Left cardiac atrium (tissue), 4 donors: ENCODE data around the gene FBN1. TPM values are rescaled to one million over a fixed set of nuclear protein-coding genes. Genes with fewer than 3 reads are reported as not detected.

Experiments used
- ATAC-seq, 2 donors: fragments of 200-7000 bp; cut with Tn5 transposase; one replicate each; pipeline ENCODE4 v1.9.1; 2020; ENCODE audit warnings: mild to moderate bottlenecking in 2 of 2, moderate library complexity in 2 of 2
- DNase-seq: peaks from one replicate; pipeline ENCODE4 v3.0.0-alpha.2; 2020
- intact Hi-C, 2 donors: fragments of 100-400 bp; cut with DNase I; formaldehyde crosslinking; loops; one replicate each; pipeline versions ENCODE4 v1.14.1 to v1.15.1; 2022 to 2023
- total RNA-seq, 2 donors: library from RNA; stranded (reverse); fragmentation: NEBNext Ultra II Directional; extraction: Animal tissue kit (Norgen Biotek cat#: 25700); gene quantifications; one replicate each; pipeline ENCODE4 v1.2.1, GENCODE V29; 2021
- donor health status: DM: no; HTN: yes; CAD: no.
- donor health status: DM: no; HTN: yes; CAD: no; lungs with severe emphysema.
- donor health status: DM: yes; HTN: yes; CAD: no.
- donor health status: Dilated cardiomyopathy.

The FBN1 gene
- total RNA-seq, 2 donors from 2014 or later = 105 to 110 TPM

- DNase-seq = no peak
- ATAC-seq = no peak
- intact Hi-C loops = no loop called here
Measured at GRCh38 chr15:48630245-48630644, 15.3 kb downstream of the FBN1 start.

GRCh38 chr15:48628832-48629231, 16.7 kb downstream of the FBN1 start:
- ATAC-seq (no peak), DNase-seq (no peak)
- intact Hi-C loops = loop anchor here in 1 of 2 donors (5.0 kb wide), 1 partner anchor 77 kb away; no protein-coding TSS in a partner anchor

- intact Hi-C loops = loop anchor here in 1 of 2 donors (5.0 kb wide), 1 partner anchor 75 kb away; no protein-coding TSS in a partner anchor
- ATAC-seq (peak; percentile 39 to 72), DNase-seq (peak; percentile 34)
Measured at GRCh38 chr15:48627260-48627940, 18.1 kb downstream of the FBN1 start.

- intact Hi-C loops = loop anchor here in 1 of 2 donors (5.0 kb wide), 1 partner anchor 73 kb away; no protein-coding TSS in a partner anchor
- DNase-seq (no peak), ATAC-seq (peak in 1 of 2 donors; percentile 15)
Measured at GRCh38 chr15:48625126-48625525, 20.4 kb downstream of the FBN1 start.

GRCh38 chr15:48624700-48625099, 20.8 kb downstream of the FBN1 start:
- DNase-seq = no peak
- ATAC-seq = no peak
- intact Hi-C loops = loop anchor here in 1 of 2 donors (5.0 kb wide), 1 partner anchor 72 kb away; no protein-coding TSS in a partner anchor

GRCh38 chr15:48623456-48623855, 22.1 kb downstream of the FBN1 start:
- no peak for DNase-seq
- ATAC-seq = no peak

GRCh38 chr15:48622237-48622636, 23.3 kb downstream of the FBN1 start:
- DNase-seq = no peak
- intact Hi-C loops = no loop called here
- ATAC-seq = peak in 1 of 2 donors; percentile 14

More at GRCh38 chr15:48623456-48623855, 22.1 kb downstream of the FBN1 start:
- intact Hi-C loops = no loop called here

GRCh38 chr15:48619446-48619845, 26.1 kb downstream of the FBN1 start:
- intact Hi-C loops = loop anchor here in 1 of 2 donors (5.0 kb wide), 1 partner anchor 57 kb away; no protein-coding TSS in a partner anchor
- no peak for DNase-seq
- no peak for ATAC-seq

GRCh38 chr15:48617619-48618018, 27.9 kb downstream of the FBN1 start:
- DNase-seq = peak; percentile 55
- intact Hi-C loops = loop anchor here in 1 of 2 donors (5.0 kb wide), 1 partner anchor 55 kb away; no protein-coding TSS in a partner anchor
- ATAC-seq = peak; percentile 91

- intact Hi-C loops = loop anchor here in 1 of 2 donors (5.0 kb wide), 1 partner anchor 54 kb away; no protein-coding TSS in a partner anchor
- DNase-seq (no peak), ATAC-seq (no peak)
Measured at GRCh38 chr15:48616216-48616615, 29.3 kb downstream of the FBN1 start.

- intact Hi-C loops = no loop called here
Measured at GRCh38 chr15:48614051-48614450, 31.5 kb downstream of the FBN1 start.

GRCh38 chr15:48609486-48609885, 36.0 kb downstream of the FBN1 start:
- no peak for DNase-seq
- peak in 1 of 2 donors; percentile 38 for ATAC-seq
- intact Hi-C loops = no loop called here

More at GRCh38 chr15:48614051-48614450, 31.5 kb downstream of the FBN1 start:
- DNase-seq (no peak), ATAC-seq (no peak)

GRCh38 chr15:48607846-48608245, 37.7 kb downstream of the FBN1 start:
- intact Hi-C loops = no loop called here
- no peak for DNase-seq
- no peak for ATAC-seq

- DNase-seq (no peak), ATAC-seq (no peak)
- intact Hi-C loops = no loop called here
Measured at GRCh38 chr15:48604567-48604966, 40.9 kb downstream of the FBN1 start.

GRCh38 chr15:48603922-48604321, 41.6 kb downstream of the FBN1 start:
- no peak for ATAC-seq
- intact Hi-C loops = no loop called here

GRCh38 chr15:48603123-48603500, 42.4 kb downstream of the FBN1 start:
- intact Hi-C loops = no loop called here
- DNase-seq (no peak), ATAC-seq (peak in 1 of 2 donors; percentile 34)

More at GRCh38 chr15:48603922-48604321, 41.6 kb downstream of the FBN1 start:
- DNase-seq = no peak

GRCh38 chr15:48602358-48603122, 43.0 kb downstream of the FBN1 start:
- intact Hi-C loops = no loop called here
- ATAC-seq = peak; percentile 77 to 79
- DNase-seq = no peak

GRCh38 chr15:48601095-48601494, 44.4 kb downstream of the FBN1 start:
- intact Hi-C loops = no loop called here
- no peak for ATAC-seq

GRCh38 chr15:48596841-48597240, 48.7 kb downstream of the FBN1 start:
- intact Hi-C loops = no loop called here
- ATAC-seq (peak in 1 of 2 donors; percentile 47), DNase-seq (no peak)

More at GRCh38 chr15:48601095-48601494, 44.4 kb downstream of the FBN1 start:
- DNase-seq = no peak

- no peak for DNase-seq
- intact Hi-C loops = no loop called here
- ATAC-seq = peak in 1 of 2 donors; percentile 34
Measured at GRCh38 chr15:48596415-48596814, 49.1 kb downstream of the FBN1 start.
